ENCODE results near the gene EFCAB12.
"Not testable (repeated sequence)": the region's sequence is repeated elsewhere in the genome, so short reads cannot be mapped to it uniquely, and the experiment has no call there.

GRCh38 chr3:129391583-129391982 is 36.9 kb downstream of the EFCAB12 start:
- not testable (repeated sequence) for TF ChIP-seq POLR2AphosphoS5 (IDR thresholded peaks at IDR 0.05; ENCODE audit: insufficient read depth in 1 of 2, low read depth in 1 of 2); POLR2A (IDR thresholded peaks at IDR 0.05)
- TF ChIP-seq, protein P1, sequence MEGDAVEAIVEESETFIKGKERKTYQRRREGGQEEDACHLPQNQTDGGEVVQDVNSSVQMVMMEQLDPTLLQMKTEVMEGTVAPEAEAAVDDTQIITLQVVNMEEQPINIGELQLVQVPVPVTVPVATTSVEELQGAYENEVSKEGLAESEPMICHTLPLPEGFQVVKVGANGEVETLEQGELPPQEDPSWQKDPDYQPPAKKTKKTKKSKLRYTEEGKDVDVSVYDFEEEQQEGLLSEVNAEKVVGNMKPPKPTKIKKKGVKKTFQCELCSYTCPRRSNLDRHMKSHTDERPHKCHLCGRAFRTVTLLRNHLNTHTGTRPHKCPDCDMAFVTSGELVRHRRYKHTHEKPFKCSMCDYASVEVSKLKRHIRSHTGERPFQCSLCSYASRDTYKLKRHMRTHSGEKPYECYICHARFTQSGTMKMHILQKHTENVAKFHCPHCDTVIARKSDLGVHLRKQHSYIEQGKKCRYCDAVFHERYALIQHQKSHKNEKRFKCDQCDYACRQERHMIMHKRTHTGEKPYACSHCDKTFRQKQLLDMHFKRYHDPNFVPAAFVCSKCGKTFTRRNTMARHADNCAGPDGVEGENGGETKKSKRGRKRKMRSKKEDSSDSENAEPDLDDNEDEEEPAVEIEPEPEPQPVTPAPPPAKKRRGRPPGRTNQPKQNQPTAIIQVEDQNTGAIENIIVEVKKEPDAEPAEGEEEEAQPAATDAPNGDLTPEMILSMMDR (IDR thresholded peaks at IDR 0.05): not testable (repeated sequence)
